HuH-7 (cell line): ENCODE measurements around the gene TVP23B.
A peak's percentile ranks its signal among the peaks of the same experiment; 100 is the strongest.
"Not testable (repeated sequence)": the region's sequence is repeated elsewhere in the genome, so short reads cannot be mapped to it uniquely, and the experiment has no call there.

Experiments used
- DNase-seq: peaks from one replicate; pipeline ENCODE4 v3.0.0; 2011; ENCODE audit warnings: low spot score

TVP23B gene

GRCh38 chr17:18791402-18791801 lies 10.4 kb downstream of the TVP23B start:
- not testable (repeated sequence) for DNase-seq

- DNase-seq = not testable (repeated sequence)
Observed at GRCh38 chr17:18794841-18795240, 13.9 kb downstream of the TVP23B start.

- not testable (repeated sequence) for DNase-seq
Observed at GRCh38 chr17:18796887-18797286, 15.9 kb downstream of the TVP23B start.

GRCh38 chr17:18803458-18804245 lies 22.7 kb downstream of the TVP23B start:
- not testable (repeated sequence) for DNase-seq

GRCh38 chr17:18815924-18816323 lies 34.9 kb downstream of the TVP23B start:
- not testable (repeated sequence) for DNase-seq

- DNase-seq = peak; percentile 3
Observed at GRCh38 chr17:18816489-18817371, 35.7 kb downstream of the TVP23B start.

- DNase-seq = not testable (repeated sequence)
Observed at GRCh38 chr17:18821430-18821829, 40.4 kb downstream of the TVP23B start.

- DNase-seq = not testable (repeated sequence)
Observed at GRCh38 chr17:18827613-18828012, 46.6 kb downstream of the TVP23B start.

GRCh38 chr17:18848501-18848900 lies 67.5 kb downstream of the TVP23B start:
- no peak for DNase-seq

- DNase-seq = no peak
Observed at GRCh38 chr17:18850679-18851078, 69.7 kb downstream of the TVP23B start.

- DNase-seq = no peak
Observed at GRCh38 chr17:18851201-18851600, 70.2 kb downstream of the TVP23B start.

GRCh38 chr17:18854956-18855355 lies 74.0 kb downstream of the TVP23B start:
- no peak for DNase-seq

- peak; percentile 84 for DNase-seq
Observed at GRCh38 chr17:18855831-18856569, 75.0 kb downstream of the TVP23B start.
